Measurements from ENCODE around the gene CHRNB4.

Gene CHRNB4

GRCh38 chr15:78637776-78638435 lies 3.1 kb downstream of the CHRNB4 start:
- ATAC-seq = no peak
- TF ChIP-seq CREB5 (CRISPR knock-in tag; IDR thresholded peaks at IDR 0.05; ENCODE audit: low read depth) (no peak), TSHZ2 (CRISPR knock-in tag; IDR thresholded peaks at IDR 0.05) (no peak), BACH2 (CRISPR knock-in tag; IDR thresholded peaks at IDR 0.05; ENCODE audit: borderline replicate concordance) (no peak), ZNF70 (CRISPR knock-in tag; IDR thresholded peaks at IDR 0.05) (no peak), GLIS3 (CRISPR knock-in tag; IDR thresholded peaks at IDR 0.05) (no peak), ZFP3 (CRISPR knock-in tag; IDR thresholded peaks at IDR 0.05) (no peak), TOX (CRISPR knock-in tag; IDR thresholded peaks at IDR 0.05; ENCODE audit: borderline replicate concordance) (no peak), OSR1 (CRISPR knock-in tag; IDR thresholded peaks at IDR 0.05) (no peak), PPARA (CRISPR knock-in tag; IDR thresholded peaks at IDR 0.05; ENCODE audit: borderline replicate concordance) (no peak), ISL1 (CRISPR knock-in tag; IDR thresholded peaks at IDR 0.05) (no peak), ESRRG (CRISPR knock-in tag; IDR thresholded peaks at IDR 0.05) (no peak), TCF4 (CRISPR knock-in tag; IDR thresholded peaks at IDR 0.05; ENCODE audit: borderline replicate concordance) (no peak), ZNF8 (CRISPR knock-in tag; IDR thresholded peaks at IDR 0.05) (no peak), RARB (CRISPR knock-in tag; IDR thresholded peaks at IDR 0.05) (no peak), SNAI2 (CRISPR knock-in tag; IDR thresholded peaks at IDR 0.05) (no peak)
- TF ChIP-seq, protein P1, sequence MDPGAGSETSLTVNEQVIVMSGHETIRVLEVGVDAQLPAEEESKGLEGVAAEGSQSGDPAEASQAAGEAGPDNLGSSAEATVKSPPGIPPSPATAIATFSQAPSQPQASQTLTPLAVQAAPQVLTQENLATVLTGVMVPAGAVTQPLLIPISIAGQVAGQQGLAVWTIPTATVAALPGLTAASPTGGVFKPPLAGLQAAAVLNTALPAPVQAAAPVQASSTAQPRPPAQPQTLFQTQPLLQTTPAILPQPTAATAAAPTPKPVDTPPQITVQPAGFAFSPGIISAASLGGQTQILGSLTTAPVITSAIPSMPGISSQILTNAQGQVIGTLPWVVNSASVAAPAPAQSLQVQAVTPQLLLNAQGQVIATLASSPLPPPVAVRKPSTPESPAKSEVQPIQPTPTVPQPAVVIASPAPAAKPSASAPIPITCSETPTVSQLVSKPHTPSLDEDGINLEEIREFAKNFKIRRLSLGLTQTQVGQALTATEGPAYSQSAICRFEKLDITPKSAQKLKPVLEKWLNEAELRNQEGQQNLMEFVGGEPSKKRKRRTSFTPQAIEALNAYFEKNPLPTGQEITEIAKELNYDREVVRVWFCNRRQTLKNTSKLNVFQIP (CRISPR knock-in tag; IDR thresholded peaks at IDR 0.05; ENCODE audit: borderline replicate concordance, low read depth) = no peak
- TF ChIP-seq, protein P2, sequence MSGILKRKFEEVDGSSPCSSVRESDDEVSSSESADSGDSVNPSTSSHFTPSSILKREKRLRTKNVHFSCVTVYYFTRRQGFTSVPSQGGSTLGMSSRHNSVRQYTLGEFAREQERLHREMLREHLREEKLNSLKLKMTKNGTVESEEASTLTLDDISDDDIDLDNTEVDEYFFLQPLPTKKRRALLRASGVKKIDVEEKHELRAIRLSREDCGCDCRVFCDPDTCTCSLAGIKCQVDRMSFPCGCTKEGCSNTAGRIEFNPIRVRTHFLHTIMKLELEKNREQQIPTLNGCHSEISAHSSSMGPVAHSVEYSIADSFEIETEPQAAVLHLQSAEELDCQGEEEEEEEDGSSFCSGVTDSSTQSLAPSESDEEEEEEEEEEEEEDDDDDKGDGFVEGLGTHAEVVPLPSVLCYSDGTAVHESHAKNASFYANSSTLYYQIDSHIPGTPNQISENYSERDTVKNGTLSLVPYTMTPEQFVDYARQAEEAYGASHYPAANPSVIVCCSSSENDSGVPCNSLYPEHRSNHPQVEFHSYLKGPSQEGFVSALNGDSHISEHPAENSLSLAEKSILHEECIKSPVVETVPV (CRISPR knock-in tag; IDR thresholded peaks at IDR 0.05) = no peak

- ATAC-seq = no peak
- no peak for TF ChIP-seq OSR1 (CRISPR knock-in tag; IDR thresholded peaks at IDR 0.05)
- no peak for TF ChIP-seq ZNF565 (CRISPR knock-in tag; conservative IDR thresholded peaks at IDR 0.05; ENCODE audit: low read depth)
- no peak for TF ChIP-seq ZFP3 (CRISPR knock-in tag; IDR thresholded peaks at IDR 0.05)
- no peak for TF ChIP-seq TCF4 (CRISPR knock-in tag; IDR thresholded peaks at IDR 0.05; ENCODE audit: borderline replicate concordance)
- TF ChIP-seq ZC3H10 (CRISPR knock-in tag; IDR thresholded peaks at IDR 0.05) = no peak
- TF ChIP-seq ZNF70 (CRISPR knock-in tag; IDR thresholded peaks at IDR 0.05) = no peak
- TF ChIP-seq RARB (CRISPR knock-in tag; IDR thresholded peaks at IDR 0.05) = no peak
- no peak for TF ChIP-seq SNAI2 (CRISPR knock-in tag; IDR thresholded peaks at IDR 0.05)
- TF ChIP-seq, protein P3, sequence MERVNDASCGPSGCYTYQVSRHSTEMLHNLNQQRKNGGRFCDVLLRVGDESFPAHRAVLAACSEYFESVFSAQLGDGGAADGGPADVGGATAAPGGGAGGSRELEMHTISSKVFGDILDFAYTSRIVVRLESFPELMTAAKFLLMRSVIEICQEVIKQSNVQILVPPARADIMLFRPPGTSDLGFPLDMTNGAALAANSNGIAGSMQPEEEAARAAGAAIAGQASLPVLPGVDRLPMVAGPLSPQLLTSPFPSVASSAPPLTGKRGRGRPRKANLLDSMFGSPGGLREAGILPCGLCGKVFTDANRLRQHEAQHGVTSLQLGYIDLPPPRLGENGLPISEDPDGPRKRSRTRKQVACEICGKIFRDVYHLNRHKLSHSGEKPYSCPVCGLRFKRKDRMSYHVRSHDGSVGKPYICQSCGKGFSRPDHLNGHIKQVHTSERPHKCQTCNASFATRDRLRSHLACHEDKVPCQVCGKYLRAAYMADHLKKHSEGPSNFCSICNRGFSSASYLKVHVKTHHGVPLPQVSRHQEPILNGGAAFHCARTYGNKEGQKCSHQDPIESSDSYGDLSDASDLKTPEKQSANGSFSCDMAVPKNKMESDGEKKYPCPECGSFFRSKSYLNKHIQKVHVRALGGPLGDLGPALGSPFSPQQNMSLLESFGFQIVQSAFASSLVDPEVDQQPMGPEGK (CRISPR knock-in tag; IDR thresholded peaks at IDR 0.05; ENCODE audit: borderline replicate concordance) = no peak
- no peak for TF ChIP-seq CREB5 (CRISPR knock-in tag; IDR thresholded peaks at IDR 0.05; ENCODE audit: low read depth)
- TF ChIP-seq ZNF8 (CRISPR knock-in tag; IDR thresholded peaks at IDR 0.05) = no peak
- TF ChIP-seq ESRRG (CRISPR knock-in tag; IDR thresholded peaks at IDR 0.05) = no peak
- TF ChIP-seq, protein P2 (CRISPR knock-in tag; IDR thresholded peaks at IDR 0.05) = no peak
- no peak for TF ChIP-seq BACH2 (CRISPR knock-in tag; IDR thresholded peaks at IDR 0.05; ENCODE audit: borderline replicate concordance)
- TF ChIP-seq TSHZ2 (CRISPR knock-in tag; IDR thresholded peaks at IDR 0.05) = no peak
Observed at GRCh38 chr15:78636378-78636859, 4.6 kb downstream of the CHRNB4 start.
